ENCODE data around the gene LAMTOR5.

GRCh38 chr1:110418729-110419128 lies 11.2 kb upstream of the LAMTOR5 start:
- TF ChIP-seq CTCF (IDR thresholded peaks at IDR 0.05; ENCODE audit: low read depth, low read length, poor library complexity, severe bottlenecking) (no peak), EZH2phosphoT487 (IDR thresholded peaks at IDR 0.05; ENCODE audit: borderline replicate concordance, low read length) (no peak)

All from DOHH2 (cell line).